ENCODE results near the gene ZNF318.
"Not testable (repeated sequence)": the region's sequence is repeated elsewhere in the genome, so short reads cannot be mapped to it uniquely, and the experiment has no call there.

- TF ChIP-seq EZH2, CTCF (IDR thresholded peaks at IDR 0.05): not testable (repeated sequence)
Observed at GRCh38 chr6:43351951-43352350, 17.5 kb downstream of the ZNF318 start.

Data from neural progenitor cell (in vitro differentiated cells).